DND-41 (cell line): ENCODE data around the gene CPHXL.

Experiments
- EZH2 ChIP-seq: IDR thresholded peaks from 3 replicates; pipeline ENCODE4 v1.6.1; 2012; ENCODE audit warnings: borderline replicate concordance, low read depth, mild to moderate bottlenecking, moderate library complexity, low read length, inconsistent platforms; ENCODE audit not compliant: severe bottlenecking
- TF ChIP-seq, protein P1 (sequence below): IDR thresholded peaks from 2 replicates; pipeline ENCODE4 v1.5.1; 2012; ENCODE audit warnings: borderline replicate concordance, low read length, moderate library complexity, mild to moderate bottlenecking; ENCODE audit not compliant: poor library complexity, severe bottlenecking; ENCODE audit errors: extremely low read depth

DNA sequence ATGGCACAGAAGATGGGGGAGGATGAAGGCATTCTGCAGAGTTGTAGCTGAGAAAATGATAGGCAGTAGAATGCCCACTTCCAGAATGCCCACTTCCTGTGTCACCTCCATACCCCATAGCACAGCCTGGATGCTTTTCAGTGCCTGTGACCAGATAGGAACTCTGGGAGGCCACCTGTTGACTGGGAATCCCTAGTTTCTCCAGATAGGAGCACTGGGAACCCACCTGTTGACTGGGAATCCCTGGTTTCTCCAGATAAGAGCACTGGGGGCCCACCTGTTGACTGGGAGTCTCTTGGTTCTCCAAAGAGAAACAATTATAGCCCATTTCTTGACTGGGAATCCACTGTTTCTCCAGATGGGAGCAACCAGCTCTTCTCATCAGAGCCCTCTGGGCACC lies 11.6 kb downstream of the CPHXL start:
- TF ChIP-seq EZH2, result no peak
- TF ChIP-seq, protein P1, sequence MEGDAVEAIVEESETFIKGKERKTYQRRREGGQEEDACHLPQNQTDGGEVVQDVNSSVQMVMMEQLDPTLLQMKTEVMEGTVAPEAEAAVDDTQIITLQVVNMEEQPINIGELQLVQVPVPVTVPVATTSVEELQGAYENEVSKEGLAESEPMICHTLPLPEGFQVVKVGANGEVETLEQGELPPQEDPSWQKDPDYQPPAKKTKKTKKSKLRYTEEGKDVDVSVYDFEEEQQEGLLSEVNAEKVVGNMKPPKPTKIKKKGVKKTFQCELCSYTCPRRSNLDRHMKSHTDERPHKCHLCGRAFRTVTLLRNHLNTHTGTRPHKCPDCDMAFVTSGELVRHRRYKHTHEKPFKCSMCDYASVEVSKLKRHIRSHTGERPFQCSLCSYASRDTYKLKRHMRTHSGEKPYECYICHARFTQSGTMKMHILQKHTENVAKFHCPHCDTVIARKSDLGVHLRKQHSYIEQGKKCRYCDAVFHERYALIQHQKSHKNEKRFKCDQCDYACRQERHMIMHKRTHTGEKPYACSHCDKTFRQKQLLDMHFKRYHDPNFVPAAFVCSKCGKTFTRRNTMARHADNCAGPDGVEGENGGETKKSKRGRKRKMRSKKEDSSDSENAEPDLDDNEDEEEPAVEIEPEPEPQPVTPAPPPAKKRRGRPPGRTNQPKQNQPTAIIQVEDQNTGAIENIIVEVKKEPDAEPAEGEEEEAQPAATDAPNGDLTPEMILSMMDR, result no peak
